GM23248 (cell line): Measurements from ENCODE around the gene RENBP. TPM values are rescaled to one million over a fixed set of nuclear protein-coding genes. Genes with fewer than 3 reads are reported as not detected.

Source experiments
- DNase-seq: peaks from one replicate; pipeline ENCODE4 v3.0.0-alpha.2; 2015
- H2AFZ ChIP-seq: fragments of 200-600 bp; sonication (generic); 2 replicates; pipeline ENCODE4 v1.6.1; 2016; ENCODE audit warnings: antibody characterized with exemption
- H3F3A ChIP-seq: fragments of 200-600 bp; sonication (generic); 2 replicates; pipeline ENCODE4 v1.6.1; 2016; ENCODE audit warnings: mild to moderate bottlenecking, antibody characterized with exemption, mixed run types; ENCODE audit not compliant: insufficient read depth
- H3K27ac ChIP-seq: fragments of 200-600 bp; sonication (generic); 2 replicates; pipeline ENCODE4 v1.5.1; 2016; ENCODE audit warnings: mild to moderate bottlenecking
- H3K27me3 ChIP-seq: fragments of 200-600 bp; sonication (generic); replicated peaks from 2 replicates; pipeline ENCODE4 v1.6.1; 2016; ENCODE audit warnings: mild to moderate bottlenecking; ENCODE audit not compliant: insufficient read depth
- H3K36me3 ChIP-seq: fragments of 200-600 bp; sonication (generic); 2 replicates; pipeline ENCODE4 v1.6.1; 2016; ENCODE audit warnings: low read depth, mild to moderate bottlenecking
- H3K4me1 ChIP-seq: fragments of 200-600 bp; sonication (generic); 2 replicates; pipeline ENCODE4 v1.6.1; 2016; ENCODE audit warnings: mild to moderate bottlenecking; ENCODE audit not compliant: insufficient read depth
- H3K4me2 ChIP-seq: fragments of 200-600 bp; sonication (generic); one replicate; pipeline ENCODE4 v1.6.1; 2016; ENCODE audit warnings: mild to moderate bottlenecking; ENCODE audit not compliant: unreplicated experiment
- H3K4me3 ChIP-seq: fragments of 200-600 bp; sonication (generic); 2 replicates; pipeline ENCODE4 v1.5.1; 2016; ENCODE audit warnings: mild to moderate bottlenecking
- H3K79me2 ChIP-seq: fragments of 200-600 bp; sonication (generic); 2 replicates; pipeline ENCODE4 v1.6.1; 2016; ENCODE audit warnings: mild to moderate bottlenecking; ENCODE audit not compliant: insufficient read depth
- H3K9ac ChIP-seq: fragments of 200-600 bp; sonication (generic); 2 replicates; pipeline ENCODE4 v1.6.1; 2016; ENCODE audit warnings: mild to moderate bottlenecking
- H3K9me2 ChIP-seq: fragments of 200-600 bp; sonication (generic); 2 replicates; pipeline ENCODE4 v1.6.1; 2016; ENCODE audit warnings: mixed run types, mild to moderate bottlenecking, moderate library complexity; ENCODE audit not compliant: insufficient read depth
- H3K9me3 ChIP-seq: fragments of 200-600 bp; sonication (generic); one replicate; pipeline ENCODE4 v1.6.1; 2017; ENCODE audit warnings: low read depth
- H4K20me1 ChIP-seq: fragments of 200-600 bp; sonication (generic); 2 replicates; pipeline ENCODE4 v1.6.0; 2016; ENCODE audit not compliant: insufficient read depth
- EZH2 ChIP-seq: fragments of 200-600 bp; sonication (generic); IDR thresholded peaks from 2 replicates; pipeline ENCODE4 v1.6.1; 2018; ENCODE audit warnings: antibody characterized with exemption, mild to moderate bottlenecking; ENCODE audit not compliant: insufficient read depth, poor library complexity, severe bottlenecking
- EZH2phosphoT487 ChIP-seq: fragments of 200-600 bp; sonication (generic); IDR thresholded peaks from 2 replicates; pipeline ENCODE4 v1.6.1; 2018; ENCODE audit warnings: antibody characterized with exemption, moderate library complexity, mild to moderate bottlenecking, low read depth; ENCODE audit not compliant: insufficient read depth
- WGBS, 2 experiments: methylation state at CpG; one replicate each; pipeline ENCODE4 v1.1.6; 2015 to 2017; ENCODE audit warnings: low lambda C conversion rate in 2 of 2, low coverage in 1 of 2; ENCODE audit errors: missing lambda C conversion rate in 2 of 2; 5-methylcytosine and 5-hydroxymethylcytosine counted together
- in situ Hi-C: fragments of 300-500 bp; cut with MboI; formaldehyde crosslinking; loops from 2 replicates; pipeline ENCODE4 v1.15.0; 2020
- polyA plus RNA-seq: library from polyadenylated mRNA; unstranded; fragments of >200 nt; fragmentation: Nextera tagmentation; extraction: Ambion mirVana; gene quantifications from 2 replicates; pipeline ENCODE4 v1.2.1, GENCODE V29; 2016
- total RNA-seq: library from RNA; depleted of rRNA; stranded (reverse); fragments of >200 nt; shearing (Covaris generic); gene quantifications from 2 replicates; pipeline ENCODE4 v1.2.3, GENCODE V29; 2014

The RENBP gene
- total and polyA plus RNA-seq, 2 experiments from 2014 or later = 0.11 TPM; not detected in 1

DNA sequence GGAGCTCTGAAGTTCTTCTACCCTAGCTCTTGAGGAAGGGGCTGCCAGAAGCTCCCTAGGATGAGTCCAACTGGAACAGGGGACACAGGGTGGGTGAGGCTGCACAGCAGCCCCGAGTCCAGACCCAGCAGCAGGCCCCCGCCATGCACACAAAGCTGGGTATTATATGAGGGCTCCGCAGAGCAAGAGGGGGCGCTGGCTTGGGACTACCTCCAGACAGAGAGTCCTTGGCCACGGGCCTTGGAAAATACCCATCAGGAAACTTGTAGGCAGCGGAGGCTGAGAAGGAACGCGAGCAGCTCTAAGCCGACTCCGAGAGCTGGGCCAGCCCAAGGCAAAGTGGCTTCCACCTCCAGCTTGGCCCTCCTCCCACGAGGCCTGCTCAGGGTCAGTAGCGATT lies 19.1 kb upstream of the RENBP start:
- H3K9ac ChIP-seq = no peak overlapping the region
- H2AFZ ChIP-seq = no peak overlapping the region
- peaks cover 19% of the 10 kb centered on the region for H3K4me1 ChIP-seq
- peaks cover 70% of the 10 kb centered on the region for H3K79me2 ChIP-seq
- H3F3A ChIP-seq = no peaks in the 10 kb centered on the region
- no peak for DNase-seq
- no peaks in the 10 kb centered on the region for H3K9me3 ChIP-seq
- in situ Hi-C loops = no loop called here
- H4K20me1 ChIP-seq = no peaks in the 10 kb centered on the region
- WGBS, 2 experiments = 100% methylated on average over 2 to 10 of the region's 12 CpGs
- H3K36me3 ChIP-seq = no peaks in the 10 kb centered on the region; the same call in 1 of the 2 replicates
- H3K4me2 ChIP-seq = no peak overlapping the region
- no peak overlapping the region for H3K4me3 ChIP-seq
- no peak for TF ChIP-seq EZH2
- TF ChIP-seq EZH2phosphoT487 = no peak
- no peak overlapping the region for H3K27ac ChIP-seq
- H3K27me3 ChIP-seq = no peaks in the 10 kb centered on the region
- no peaks in the 10 kb centered on the region for H3K9me2 ChIP-seq

DNA sequence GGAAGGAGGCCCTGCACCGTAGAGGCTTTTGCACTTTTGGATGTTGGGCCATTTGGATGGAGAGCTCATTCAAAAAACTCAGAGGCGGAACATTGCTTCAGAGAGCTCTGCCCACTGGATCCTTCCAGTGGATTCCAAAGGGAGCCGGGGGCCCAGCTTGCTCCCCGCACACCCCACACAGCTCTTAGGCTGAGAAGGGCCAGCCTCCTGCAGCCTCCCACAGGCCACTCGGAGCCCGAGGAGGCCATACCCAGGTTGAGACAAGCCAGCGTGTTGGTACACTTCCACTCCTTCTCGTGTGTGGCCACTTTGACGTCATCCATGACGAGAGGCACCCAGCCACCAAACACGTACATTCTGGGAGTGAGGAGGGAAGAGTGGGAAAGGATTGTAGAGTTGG lies 16.8 kb upstream of the RENBP start:
- Histone ChIP-seq H3K9ac (no peak overlapping the region), H3K4me1 (peaks cover 5% of the 10 kb centered on the region; the same call in 1 of the 2 replicates), H3K79me2 (peaks cover 48% of the 10 kb centered on the region), H4K20me1 (no peaks in the 10 kb centered on the region), H3K4me2 (no peak overlapping the region), H3K27ac (no peak overlapping the region), H3K4me3 (no peak overlapping the region), H3K9me3 (no peaks in the 10 kb centered on the region), H3F3A (no peaks in the 10 kb centered on the region), H2AFZ (no peak overlapping the region), H3K9me2 (no peaks in the 10 kb centered on the region), H3K27me3 (no peaks in the 10 kb centered on the region), H3K36me3 (no peaks in the 10 kb centered on the region; the same call in 1 of the 2 replicates)
- TF ChIP-seq EZH2 (no peak), EZH2phosphoT487 (no peak)
- 91 to 93% methylated on average over 9 to 11 of the region's 11 CpGs for WGBS, 2 experiments
- in situ Hi-C loops = no loop called here
- no peak for DNase-seq

DNA sequence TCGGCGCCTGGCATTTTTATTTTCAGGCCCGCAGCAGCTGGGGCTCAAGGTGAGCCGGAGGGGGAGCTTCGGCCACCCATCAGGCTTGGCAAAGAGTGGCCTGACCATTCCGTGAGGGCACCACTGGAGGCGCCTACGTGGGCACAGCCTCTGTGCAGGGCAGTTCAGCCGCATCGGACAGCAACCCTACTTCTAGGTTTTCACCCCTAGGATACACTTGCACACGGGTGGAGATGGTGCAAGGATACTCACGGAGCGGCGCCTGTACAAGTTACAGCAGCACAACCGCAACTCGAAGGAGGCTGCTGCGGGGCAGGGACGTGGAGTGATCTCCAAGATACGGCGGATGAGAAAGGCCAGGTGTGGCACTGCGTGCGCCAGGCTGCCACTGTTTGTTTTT lies 16.3 kb upstream of the RENBP start:
- in situ Hi-C loops = no loop called here
- Histone ChIP-seq H3K4me1 (peaks cover under 1% of the 10 kb centered on the region; the same call in 1 of the 2 replicates), H3K9me3 (no peaks in the 10 kb centered on the region), H3K36me3 (no peaks in the 10 kb centered on the region; the same call in 1 of the 2 replicates), H3K27me3 (no peaks in the 10 kb centered on the region), H3K4me2 (no peak overlapping the region), H3K79me2 (peaks cover 43% of the 10 kb centered on the region), H2AFZ (no peak overlapping the region), H3K9me2 (no peaks in the 10 kb centered on the region), H3K27ac (no peak overlapping the region), H3K4me3 (no peak overlapping the region), H4K20me1 (no peaks in the 10 kb centered on the region), H3K9ac (no peak overlapping the region), H3F3A (no peaks in the 10 kb centered on the region)
- 95 to 96% methylated on average over 13 to 22 of the region's 22 CpGs for WGBS, 2 experiments
- TF ChIP-seq EZH2phosphoT487 = no peak
- no peak for DNase-seq

DNA sequence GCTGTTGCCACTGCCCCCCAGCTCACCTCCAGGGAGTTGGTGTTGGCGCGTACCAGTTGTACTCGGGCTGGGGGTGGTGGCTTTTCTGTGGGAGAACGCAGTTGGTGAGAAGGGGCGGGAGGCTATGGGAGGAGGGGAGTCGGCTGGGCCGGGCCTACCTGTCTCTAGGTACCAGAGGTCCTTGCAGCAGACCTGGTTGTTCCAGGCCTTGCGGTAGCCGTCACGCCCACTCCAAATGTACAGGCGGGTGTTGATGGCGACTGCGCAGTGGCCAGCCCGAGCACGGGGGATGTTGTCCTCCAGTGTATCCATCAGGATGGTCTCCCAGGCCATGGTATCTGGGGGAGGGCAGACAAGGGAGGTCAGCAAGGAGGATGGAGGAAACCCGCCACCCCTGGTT lies 15.6 kb upstream of the RENBP start:
- Histone ChIP-seq H3K4me3 (no peak overlapping the region), H3K36me3 (no peaks in the 10 kb centered on the region; the same call in 1 of the 2 replicates), H3K9me2 (no peaks in the 10 kb centered on the region), H3K4me2 (no peak overlapping the region), H3K9me3 (no peaks in the 10 kb centered on the region), H3F3A (no peaks in the 10 kb centered on the region), H3K4me1 (no peaks in the 10 kb centered on the region), H3K9ac (no peak overlapping the region), H3K27ac (no peak overlapping the region), H2AFZ (no peak overlapping the region), H3K79me2 (peaks cover 36% of the 10 kb centered on the region), H3K27me3 (no peaks in the 10 kb centered on the region), H4K20me1 (no peaks in the 10 kb centered on the region)
- WGBS, 2 experiments = 98 to 100% methylated on average over 1 to 16 of the region's 16 CpGs
- no peak for TF ChIP-seq EZH2phosphoT487
- DNase-seq = no peak
- in situ Hi-C loops = no loop called here

DNA sequence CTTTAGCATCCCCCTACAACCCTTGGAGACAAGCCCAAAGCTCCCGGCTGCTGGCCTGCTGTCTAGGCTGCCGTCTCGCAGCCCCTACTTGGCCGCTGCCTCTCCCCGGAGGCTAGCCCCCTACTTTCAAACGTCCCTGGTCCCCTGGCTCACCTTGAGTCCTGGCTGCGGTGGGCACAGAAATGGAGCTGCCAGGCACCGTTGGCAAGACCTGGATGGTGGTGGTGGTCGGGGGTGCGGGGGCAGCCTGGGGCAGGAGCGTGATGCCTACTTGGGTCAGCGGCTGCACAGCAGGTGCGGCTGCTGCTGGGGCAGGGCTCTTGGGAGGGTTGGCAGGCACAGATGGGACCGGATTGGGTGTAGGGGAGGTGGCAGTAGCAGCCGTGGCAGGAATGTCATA lies 15.2 kb upstream of the RENBP start:
- Histone ChIP-seq H3K9me2 (no peaks in the 10 kb centered on the region), H3K27ac (no peak overlapping the region), H4K20me1 (no peaks in the 10 kb centered on the region), H3K9ac (no peak overlapping the region), H3K36me3 (no peaks in the 10 kb centered on the region; the same call in 1 of the 2 replicates), H3K4me3 (no peak overlapping the region), H3K9me3 (no peaks in the 10 kb centered on the region), H3K4me1 (no peaks in the 10 kb centered on the region), H2AFZ (no peak overlapping the region), H3K4me2 (no peak overlapping the region), H3K27me3 (no peaks in the 10 kb centered on the region), H3K79me2 (peaks cover 31% of the 10 kb centered on the region), H3F3A (no peaks in the 10 kb centered on the region)
- in situ Hi-C loops = no loop called here
- 93 to 100% methylated on average over 2 to 15 of the region's 15 CpGs for WGBS, 2 experiments
- DNase-seq = no peak
- no peak for TF ChIP-seq EZH2
- TF ChIP-seq EZH2phosphoT487 = no peak
